PFSK-1 (cell line): ENCODE measurements around the gene TSPAN3.

ENCODE experiments used
- FOXP2 ChIP-seq: optimal IDR thresholded peaks from 2 replicates; pipeline ENCODE3; 2011; ENCODE audit warnings: borderline replicate concordance, control low read depth, inconsistent platforms; ENCODE audit not compliant: insufficient read depth; ENCODE audit errors: extremely low read length, extremely low read depth
- POLR2AphosphoS5 ChIP-seq: IDR thresholded peaks from 2 replicates; pipeline ENCODE4 v1.6.1; 2012; ENCODE audit warnings: low read depth, mild to moderate bottlenecking, control low read depth, low read length, moderate library complexity
- SIN3A ChIP-seq: IDR thresholded peaks from 2 replicates; pipeline ENCODE4 v1.6.1; 2012; ENCODE audit warnings: mild to moderate bottlenecking, low read length, moderate library complexity, borderline replicate concordance; ENCODE audit not compliant: insufficient read depth
- TAF1 ChIP-seq: IDR thresholded peaks from 2 replicates; pipeline ENCODE4 v1.6.1; 2012; ENCODE audit warnings: low read length, control low read depth, borderline replicate concordance; ENCODE audit not compliant: insufficient read depth
- TF ChIP-seq, protein P1 (sequence below), 2 experiments: IDR thresholded peaks; 2 replicates each; pipeline versions ENCODE4 v1.6.1 to v1.8.0; 2011 to 2012; ENCODE audit warnings: low read depth in 2 of 2, low read length in 2 of 2, control low read depth in 1 of 2, inconsistent platforms in 1 of 2, mild to moderate bottlenecking in 1 of 2, moderate library complexity in 1 of 2; ENCODE audit not compliant: insufficient read depth in 1 of 2

TSPAN3 gene

GRCh38 chr15:76996526-76997401, 74.1 kb downstream of the TSPAN3 start:
- TF ChIP-seq SIN3A (no peak), FOXP2 (no peak), POLR2AphosphoS5 (no peak), TAF1 (no peak)
- TF ChIP-seq, protein P1, sequence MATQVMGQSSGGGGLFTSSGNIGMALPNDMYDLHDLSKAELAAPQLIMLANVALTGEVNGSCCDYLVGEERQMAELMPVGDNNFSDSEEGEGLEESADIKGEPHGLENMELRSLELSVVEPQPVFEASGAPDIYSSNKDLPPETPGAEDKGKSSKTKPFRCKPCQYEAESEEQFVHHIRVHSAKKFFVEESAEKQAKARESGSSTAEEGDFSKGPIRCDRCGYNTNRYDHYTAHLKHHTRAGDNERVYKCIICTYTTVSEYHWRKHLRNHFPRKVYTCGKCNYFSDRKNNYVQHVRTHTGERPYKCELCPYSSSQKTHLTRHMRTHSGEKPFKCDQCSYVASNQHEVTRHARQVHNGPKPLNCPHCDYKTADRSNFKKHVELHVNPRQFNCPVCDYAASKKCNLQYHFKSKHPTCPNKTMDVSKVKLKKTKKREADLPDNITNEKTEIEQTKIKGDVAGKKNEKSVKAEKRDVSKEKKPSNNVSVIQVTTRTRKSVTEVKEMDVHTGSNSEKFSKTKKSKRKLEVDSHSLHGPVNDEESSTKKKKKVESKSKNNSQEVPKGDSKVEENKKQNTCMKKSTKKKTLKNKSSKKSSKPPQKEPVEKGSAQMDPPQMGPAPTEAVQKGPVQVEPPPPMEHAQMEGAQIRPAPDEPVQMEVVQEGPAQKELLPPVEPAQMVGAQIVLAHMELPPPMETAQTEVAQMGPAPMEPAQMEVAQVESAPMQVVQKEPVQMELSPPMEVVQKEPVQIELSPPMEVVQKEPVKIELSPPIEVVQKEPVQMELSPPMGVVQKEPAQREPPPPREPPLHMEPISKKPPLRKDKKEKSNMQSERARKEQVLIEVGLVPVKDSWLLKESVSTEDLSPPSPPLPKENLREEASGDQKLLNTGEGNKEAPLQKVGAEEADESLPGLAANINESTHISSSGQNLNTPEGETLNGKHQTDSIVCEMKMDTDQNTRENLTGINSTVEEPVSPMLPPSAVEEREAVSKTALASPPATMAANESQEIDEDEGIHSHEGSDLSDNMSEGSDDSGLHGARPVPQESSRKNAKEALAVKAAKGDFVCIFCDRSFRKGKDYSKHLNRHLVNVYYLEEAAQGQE (IDR thresholded peaks at IDR 0.05; ENCODE audit: insufficient read depth in 1 of 2, low read depth in 2 of 2, low read length in 2 of 2), result no peak

DNA sequence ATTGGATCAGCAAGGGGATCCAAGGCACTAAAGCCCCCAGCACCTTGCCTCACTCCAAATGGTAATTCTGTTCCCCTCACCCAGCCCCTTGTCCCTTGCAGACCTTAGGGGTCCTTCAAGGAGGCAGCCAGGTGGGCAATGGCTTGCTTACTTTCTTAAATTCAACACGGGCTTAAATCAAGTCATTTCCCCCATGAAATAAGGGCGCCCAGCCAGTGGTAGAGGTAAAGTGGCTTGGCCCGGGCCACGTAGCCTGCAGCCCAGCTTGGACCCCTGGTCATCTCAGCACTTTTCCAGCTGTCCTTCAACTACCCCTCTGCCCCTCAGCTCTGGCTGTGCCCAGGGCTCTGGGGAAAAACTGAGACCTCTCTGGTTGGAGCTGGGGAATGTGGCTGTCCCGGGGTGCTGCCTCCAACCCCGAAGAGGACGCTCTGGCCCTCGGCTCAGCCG, 74.8 kb downstream of the TSPAN3 start:
- TF ChIP-seq TAF1 (no peak), FOXP2 (no peak), SIN3A (no peak), POLR2AphosphoS5 (no peak)
- TF ChIP-seq, protein P1 (IDR thresholded peaks at IDR 0.05; ENCODE audit: insufficient read depth in 1 of 2, low read depth in 2 of 2, low read length in 2 of 2), result no peak

DNA sequence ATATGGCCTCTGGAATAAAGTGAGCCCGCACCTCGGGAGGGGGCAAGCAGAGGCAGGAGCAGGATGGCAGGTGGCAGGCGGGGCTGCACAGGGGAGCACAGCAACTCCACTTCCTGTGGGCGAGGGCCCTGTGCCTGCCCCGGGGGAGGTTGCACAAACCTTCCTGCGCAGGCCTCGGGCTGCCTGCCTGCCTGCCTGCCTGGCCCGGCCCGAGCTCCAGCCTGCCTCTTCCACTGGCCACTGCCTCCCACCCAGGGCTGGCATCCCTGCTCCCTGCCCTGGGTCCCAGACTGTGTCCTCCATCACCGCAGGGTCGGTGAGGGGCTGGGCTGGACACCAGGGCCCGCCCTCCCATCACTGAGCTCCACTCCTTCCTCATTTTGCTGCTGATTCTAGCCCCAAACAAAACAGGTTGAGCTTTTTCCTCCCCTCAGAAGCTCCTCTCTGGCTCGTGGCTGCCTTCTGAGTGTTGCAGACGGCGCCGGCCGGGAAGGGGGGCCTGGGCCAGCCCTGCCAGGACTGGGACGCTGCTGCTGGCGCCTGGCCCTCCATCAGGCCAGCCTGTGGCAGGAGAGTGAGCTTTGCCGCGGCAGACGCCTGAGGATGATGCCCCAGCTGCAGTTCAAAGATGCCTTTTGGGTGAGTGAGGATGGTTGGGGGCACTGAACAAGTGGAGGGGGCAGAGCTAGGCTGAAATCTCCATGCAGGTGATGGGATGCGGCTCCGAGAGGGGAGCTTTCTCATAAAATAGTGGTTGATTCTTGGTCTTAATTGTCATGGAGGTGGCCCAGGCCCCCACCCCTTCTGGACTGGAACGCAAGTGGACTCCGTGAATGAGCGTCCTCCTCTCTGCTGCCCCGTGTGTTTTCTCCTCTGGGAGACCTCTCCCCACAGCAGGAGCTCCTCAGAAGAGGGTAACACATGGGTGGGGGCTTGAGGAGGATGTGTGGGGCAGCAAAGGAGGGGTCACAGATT, 75.7 kb downstream of the TSPAN3 start, which contains the start of gene PSTPIP1:
Gene PSTPIP1, plus strand, starts transcription at position 156 of the 975 bp plus-strand sequence. Its CDS starts 448 bp downstream, at position 604.
- TF ChIP-seq, protein P1 (IDR thresholded peaks at IDR 0.05; ENCODE audit: insufficient read depth in 1 of 2, low read depth in 2 of 2, low read length in 2 of 2), result no peak
- no peak for TF ChIP-seq FOXP2
- no peak for TF ChIP-seq POLR2AphosphoS5
- no peak for TF ChIP-seq SIN3A
- no peak for TF ChIP-seq TAF1

GRCh38 chr15:76994496-76994895, 76.4 kb downstream of the TSPAN3 start:
- TF ChIP-seq FOXP2 (no peak), SIN3A (no peak), POLR2AphosphoS5 (no peak), TAF1 (no peak)
- TF ChIP-seq, protein P1 (IDR thresholded peaks at IDR 0.05; ENCODE audit: insufficient read depth in 1 of 2, low read depth in 2 of 2, low read length in 2 of 2), result no peak
